Astrocyte (in vitro differentiated cells and primary cell): ENCODE measurements around the gene NPM3.

Experiments
- EZH2 ChIP-seq: IDR thresholded peaks from 2 replicates; pipeline ENCODE4 v1.6.1; 2012; ENCODE audit warnings: mild to moderate bottlenecking, low read length, inconsistent platforms; ENCODE audit not compliant: insufficient read depth
- TF ChIP-seq, protein P1 (sequence below): IDR thresholded peaks from 2 replicates; pipeline ENCODE4 v1.5.1; 2011; ENCODE audit warnings: low read depth, mild to moderate bottlenecking, inconsistent platforms, low read length, moderate library complexity; ENCODE audit not compliant: insufficient read depth

DNA sequence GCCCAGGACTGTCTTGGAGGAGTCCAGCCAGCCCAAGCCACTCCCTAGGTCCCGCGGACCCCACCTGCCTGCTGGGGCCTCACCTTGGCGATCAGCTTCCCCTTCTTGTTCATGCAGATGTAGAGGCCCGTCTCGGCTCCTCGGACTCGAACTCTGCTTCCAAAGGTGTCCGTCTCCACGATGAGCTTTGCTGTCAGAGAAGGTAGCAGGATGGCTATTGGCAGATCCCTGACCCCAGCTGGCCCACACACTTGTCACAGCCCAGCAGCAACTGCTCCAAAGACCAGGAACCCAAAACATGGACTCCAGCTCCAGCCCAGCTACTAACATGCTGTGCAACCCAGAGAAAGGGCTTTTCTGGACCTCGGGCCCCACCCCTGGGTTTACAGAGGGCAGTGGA, 11.9 kb downstream of the NPM3 start:
- TF ChIP-seq, protein P1, sequence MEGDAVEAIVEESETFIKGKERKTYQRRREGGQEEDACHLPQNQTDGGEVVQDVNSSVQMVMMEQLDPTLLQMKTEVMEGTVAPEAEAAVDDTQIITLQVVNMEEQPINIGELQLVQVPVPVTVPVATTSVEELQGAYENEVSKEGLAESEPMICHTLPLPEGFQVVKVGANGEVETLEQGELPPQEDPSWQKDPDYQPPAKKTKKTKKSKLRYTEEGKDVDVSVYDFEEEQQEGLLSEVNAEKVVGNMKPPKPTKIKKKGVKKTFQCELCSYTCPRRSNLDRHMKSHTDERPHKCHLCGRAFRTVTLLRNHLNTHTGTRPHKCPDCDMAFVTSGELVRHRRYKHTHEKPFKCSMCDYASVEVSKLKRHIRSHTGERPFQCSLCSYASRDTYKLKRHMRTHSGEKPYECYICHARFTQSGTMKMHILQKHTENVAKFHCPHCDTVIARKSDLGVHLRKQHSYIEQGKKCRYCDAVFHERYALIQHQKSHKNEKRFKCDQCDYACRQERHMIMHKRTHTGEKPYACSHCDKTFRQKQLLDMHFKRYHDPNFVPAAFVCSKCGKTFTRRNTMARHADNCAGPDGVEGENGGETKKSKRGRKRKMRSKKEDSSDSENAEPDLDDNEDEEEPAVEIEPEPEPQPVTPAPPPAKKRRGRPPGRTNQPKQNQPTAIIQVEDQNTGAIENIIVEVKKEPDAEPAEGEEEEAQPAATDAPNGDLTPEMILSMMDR, result no peak
- no peak for TF ChIP-seq EZH2
